Endodermal cell (in vitro differentiated cells): Measurements from ENCODE around the gene PLPP4. TPM values are rescaled to one million over a fixed set of nuclear protein-coding genes. Genes with fewer than 3 reads are reported as not detected.

Experiments used
- DNase-seq: peaks from one replicate; pipeline ENCODE4 v3.0.0-alpha.2; 2017
- H3K27ac ChIP-seq: 2 replicates; pipeline ENCODE4 v1.5.1; 2013; ENCODE audit warnings: mild to moderate bottlenecking, low read depth, low read length, moderate library complexity
- H3K27me3 ChIP-seq: 2 replicates; pipeline ENCODE4 v1.6.1; 2013; ENCODE audit warnings: mild to moderate bottlenecking, low read length, moderate library complexity; ENCODE audit not compliant: insufficient read depth, control insufficient read depth, poor library complexity, severe bottlenecking
- H3K36me3 ChIP-seq: 2 replicates; pipeline ENCODE4 v1.7.0; 2013; ENCODE audit warnings: mild to moderate bottlenecking, low read length, moderate library complexity; ENCODE audit not compliant: control insufficient read depth, insufficient read depth
- H3K4me1 ChIP-seq: one replicate; pipeline ENCODE4 v1.7.0; 2013; ENCODE audit warnings: low read length; ENCODE audit not compliant: control insufficient read depth, insufficient read depth
- H3K4me3 ChIP-seq: 2 replicates; pipeline ENCODE4 v1.5.1; 2013; ENCODE audit warnings: mild to moderate bottlenecking, low read length, moderate library complexity
- H3K9ac ChIP-seq: 2 replicates; pipeline ENCODE4 v1.6.1; 2013; ENCODE audit warnings: mild to moderate bottlenecking, low read length, moderate library complexity; ENCODE audit not compliant: poor library complexity, severe bottlenecking; ENCODE audit errors: extremely low read depth
- H3K9me3 ChIP-seq: 2 replicates; pipeline ENCODE4 v1.6.1; 2013; ENCODE audit warnings: mild to moderate bottlenecking, low read length, moderate library complexity; ENCODE audit not compliant: control insufficient read depth
- H3K27ac Mint-ChIP-seq: 2 replicates; pipeline ENCODE4 v1.8.0; 2020; ENCODE audit warnings: mixed read lengths
- H3K27me3 Mint-ChIP-seq: 2 replicates; pipeline ENCODE4 v1.8.0; 2021; ENCODE audit warnings: mild to moderate bottlenecking, mixed read lengths; ENCODE audit not compliant: insufficient read depth
- H3K36me3 Mint-ChIP-seq: 2 replicates; pipeline ENCODE4 v1.8.0; 2020; ENCODE audit warnings: low read depth, mixed read lengths
- H3K4me1 Mint-ChIP-seq: 2 replicates; pipeline ENCODE4 v1.8.0; 2020; ENCODE audit warnings: mixed read lengths
- H3K4me3 Mint-ChIP-seq: 2 replicates; pipeline ENCODE4 v1.8.0; 2020; ENCODE audit warnings: mild to moderate bottlenecking, moderate library complexity, mixed read lengths
- H3K9me3 Mint-ChIP-seq: 2 replicates; pipeline ENCODE4 v1.8.0; 2020; ENCODE audit warnings: mild to moderate bottlenecking, mixed read lengths
- CTCF ChIP-seq: fragments of 200-600 bp; sonication (generic); conservative IDR thresholded peaks from 2 replicates; pipeline ENCODE4 v1.5.0; 2021; ENCODE audit warnings: antibody characterized with exemption, mild to moderate bottlenecking
- WGBS, 2 experiments: methylation state at CpG; one replicate each; pipeline versions ENCODE4 v1.1.5 to v1.1.7; 2013; ENCODE audit warnings: missing lambda C conversion rate in 2 of 2, mixed read lengths in 1 of 2; ENCODE audit not compliant: insufficient coverage in 1 of 2, insufficient read length in 1 of 2; 5-methylcytosine and 5-hydroxymethylcytosine counted together
- total RNA-seq, 2 donors: library from RNA; stranded (reverse); fragmentation: NEBNext Ultra II Directional in 1 of 2; extraction: Animal tissue kit (Norgen Biotek cat#: 25700) in 1 of 2; gene quantifications; 2 replicates in 1 of 2; 3 replicates in 1 of 2; pipeline ENCODE4 v1.2.1, GENCODE V29; 2021

PLPP4 gene
- total RNA-seq, 2 donors from 2014 or later, result 8.7 to 14.4 TPM

- Histone ChIP-seq H3K27ac (no peak overlapping the region), H3K9me3 (peaks cover 19% of the 10 kb centered on the region), H3K4me3 (no peak overlapping the region), H3K27me3 (no peaks in the 10 kb centered on the region), H3K4me1 (peaks cover 18% of the 10 kb centered on the region), H3K36me3 (no peaks in the 10 kb centered on the region), H3K9ac (no peak overlapping the region)
- 94% methylated on average over 7 to 8 of the region's 8 CpGs for whole genome bisulfite sequencing, 2 experiments
- no peak for TF ChIP-seq CTCF
- Mint-ChIP-seq H3K27me3 (peaks cover 2% of the 10 kb centered on the region), H3K36me3 (peaks cover 22% of the 10 kb centered on the region), H3K9me3 (peaks cover 26% of the 10 kb centered on the region), H3K4me1 (peaks cover 42% of the 10 kb centered on the region), H3K27ac (no peak overlapping the region), H3K4me3 (no peak overlapping the region)
- no peak for DNase-seq
These were observed 28.9 kb downstream of the PLPP4 start for GRCh38 chr10:120485946-120486345.

GRCh38 chr10:120486671-120487205, 29.7 kb downstream of the PLPP4 start:
- DNase-seq, result peak; percentile 57
- H3K27me3 ChIP-seq, result no peaks in the 10 kb centered on the region
- peaks cover 14% of the 10 kb centered on the region for H3K36me3 Mint-ChIP-seq
- no peak overlapping the region for H3K4me3 Mint-ChIP-seq
- TF ChIP-seq CTCF, result no peak
- no peak overlapping the region for H3K27ac ChIP-seq
- peaks cover 2% of the 10 kb centered on the region for H3K27me3 Mint-ChIP-seq
- WGBS, 2 experiments, result 60 to 74% methylated on average over 1 to 6 of the region's 6 CpGs
- no peaks in the 10 kb centered on the region for H3K36me3 ChIP-seq
- peak overlapping the region; percentile 26 for H3K27ac Mint-ChIP-seq
- peak overlapping the region; percentile 63 for H3K4me3 ChIP-seq
- peaks cover 42% of the 10 kb centered on the region for H3K4me1 Mint-ChIP-seq
- no peak overlapping the region for H3K9ac ChIP-seq
- H3K4me1 ChIP-seq, result peaks cover 18% of the 10 kb centered on the region
- peaks cover 18% of the 10 kb centered on the region for H3K9me3 Mint-ChIP-seq
- peaks cover 11% of the 10 kb centered on the region for H3K9me3 ChIP-seq

DNA sequence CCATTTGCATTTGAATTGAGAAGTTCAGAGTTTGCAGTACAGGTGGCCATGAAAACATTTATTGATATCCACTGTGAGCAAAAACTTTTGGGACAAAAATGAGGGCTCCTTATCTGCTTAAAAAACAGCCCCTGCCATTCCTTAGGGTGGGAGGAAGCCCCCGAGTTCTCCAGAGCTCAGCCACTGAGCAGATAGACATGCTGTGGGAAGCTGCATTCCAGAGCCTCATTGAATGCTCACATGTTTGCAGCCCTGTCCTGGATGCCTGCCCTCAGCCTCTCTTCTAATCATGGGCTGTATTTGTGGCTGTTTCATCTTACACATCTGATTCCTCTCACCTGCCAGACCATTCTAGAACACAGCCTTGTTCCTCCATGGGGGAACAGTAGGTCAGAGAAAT, 33.3 kb downstream of the PLPP4 start:
- H3K9me3 ChIP-seq, result no peaks in the 10 kb centered on the region
- no peak overlapping the region for H3K4me3 Mint-ChIP-seq
- 67 to 85% methylated on average over 1 of the region's 1 CpG for WGBS, 2 experiments

More for the DNA sequence above, 33.3 kb downstream of the PLPP4 start:
- no peak overlapping the region for H3K27ac ChIP-seq
- no peaks in the 10 kb centered on the region for H3K9me3 Mint-ChIP-seq
- no peak overlapping the region for H3K27ac Mint-ChIP-seq
- peaks cover 26% of the 10 kb centered on the region for H3K4me1 ChIP-seq
- no peaks in the 10 kb centered on the region for H3K36me3 ChIP-seq
- DNase-seq, result no peak
- no peaks in the 10 kb centered on the region for H3K27me3 ChIP-seq
- H3K27me3 Mint-ChIP-seq, result no peaks in the 10 kb centered on the region
- H3K4me3 ChIP-seq, result no peak overlapping the region
- peaks cover 57% of the 10 kb centered on the region for H3K4me1 Mint-ChIP-seq
- no peak overlapping the region for H3K9ac ChIP-seq
- H3K36me3 Mint-ChIP-seq, result no peaks in the 10 kb centered on the region
- no peak for TF ChIP-seq CTCF
